ENCODE results near the gene TRIP6.
"Not testable (repeated sequence)": the region's sequence is repeated elsewhere in the genome, so short reads cannot be mapped to it uniquely, and the experiment has no call there.

Gene TRIP6

GRCh38 chr7:100919335-100919734 lies 52.1 kb downstream of the TRIP6 start:
- not testable (repeated sequence) for H3K9me3 ChIP-seq (ENCODE audit: control insufficient read depth, insufficient read depth, low read length); H3K4me3 ChIP-seq (ENCODE audit: low read length); H3K4me1 ChIP-seq (ENCODE audit: control insufficient read depth, insufficient read depth, low read length); DNase-seq (ENCODE audit: low read depth, low spot score); H3K27ac ChIP-seq (ENCODE audit: low read length); H3K27me3 ChIP-seq (ENCODE audit: control insufficient read depth, insufficient read depth, low read length); H3K36me3 ChIP-seq (ENCODE audit: control insufficient read depth, insufficient read depth, low read length)
- WGBS (ENCODE audit: insufficient coverage, insufficient read length) = no CpG with 5 or more reads among the region's 5 CpGs

GRCh38 chr7:100919779-100920437 lies 52.7 kb downstream of the TRIP6 start:
- DNase-seq (ENCODE audit: low read depth, low spot score); H3K4me1 ChIP-seq (ENCODE audit: control insufficient read depth, insufficient read depth, low read length); H3K36me3 ChIP-seq (ENCODE audit: control insufficient read depth, insufficient read depth, low read length); H3K27me3 ChIP-seq (ENCODE audit: control insufficient read depth, insufficient read depth, low read length); H3K27ac ChIP-seq (ENCODE audit: low read length); H3K9me3 ChIP-seq (ENCODE audit: control insufficient read depth, insufficient read depth, low read length); H3K4me3 ChIP-seq (ENCODE audit: low read length): not testable (repeated sequence)
- WGBS (ENCODE audit: insufficient coverage, insufficient read length) = no CpG with 5 or more reads among the region's 9 CpGs

GRCh38 chr7:100921039-100921438 lies 53.9 kb downstream of the TRIP6 start:
- no peaks in the 10 kb centered on the region for H3K9me3 ChIP-seq (ENCODE audit: control insufficient read depth, insufficient read depth, low read length)
- no peaks in the 10 kb centered on the region for H3K27me3 ChIP-seq (ENCODE audit: control insufficient read depth, insufficient read depth, low read length)
- no peak overlapping the region for H3K4me3 ChIP-seq (ENCODE audit: low read length)
- no peak for DNase-seq (ENCODE audit: low read depth, low spot score)
- no peak overlapping the region for H3K27ac ChIP-seq (ENCODE audit: low read length)
- no peaks in the 10 kb centered on the region; the same call in 1 of the 2 replicates for H3K4me1 ChIP-seq (ENCODE audit: control insufficient read depth, insufficient read depth, low read length)
- H3K36me3 ChIP-seq (ENCODE audit: control insufficient read depth, insufficient read depth, low read length) = no peaks in the 10 kb centered on the region
